GM12801 (cell line): ENCODE results near the gene RTN4IP1.

Experiments used
- CTCF ChIP-seq: IDR thresholded peaks from one replicate; pipeline ENCODE4 v1.5.1; 2011; ENCODE audit warnings: control low read depth; ENCODE audit not compliant: insufficient read length; ENCODE audit errors: extremely low read depth

RTN4IP1 gene

DNA sequence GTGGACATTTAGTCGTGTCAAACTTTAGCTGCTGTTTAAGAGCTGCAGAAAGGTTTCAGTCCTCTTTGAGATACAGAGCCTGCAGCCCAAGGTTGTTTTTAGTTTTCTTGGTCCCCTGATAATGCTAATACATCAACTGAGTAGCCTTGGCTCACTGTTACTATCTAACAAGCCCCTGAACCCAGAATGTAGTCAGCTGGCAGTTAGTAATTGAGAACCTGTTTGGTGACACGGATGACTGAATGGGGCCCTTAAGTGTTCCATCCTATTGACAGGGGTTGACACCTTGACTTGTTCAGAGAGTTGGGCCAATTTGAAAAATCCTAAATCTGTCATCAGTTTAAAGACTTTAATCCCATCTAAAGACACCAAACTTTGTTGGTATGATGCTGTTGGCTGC, 2.8 kb downstream of the RTN4IP1 start:
- no peak for TF ChIP-seq CTCF

- TF ChIP-seq CTCF = no peak
These were observed 6.3 kb downstream of the RTN4IP1 start for GRCh38 chr6:106623039-106623438.

- no peak for TF ChIP-seq CTCF
These were observed 6.9 kb downstream of the RTN4IP1 start for GRCh38 chr6:106622412-106622811.

DNA sequence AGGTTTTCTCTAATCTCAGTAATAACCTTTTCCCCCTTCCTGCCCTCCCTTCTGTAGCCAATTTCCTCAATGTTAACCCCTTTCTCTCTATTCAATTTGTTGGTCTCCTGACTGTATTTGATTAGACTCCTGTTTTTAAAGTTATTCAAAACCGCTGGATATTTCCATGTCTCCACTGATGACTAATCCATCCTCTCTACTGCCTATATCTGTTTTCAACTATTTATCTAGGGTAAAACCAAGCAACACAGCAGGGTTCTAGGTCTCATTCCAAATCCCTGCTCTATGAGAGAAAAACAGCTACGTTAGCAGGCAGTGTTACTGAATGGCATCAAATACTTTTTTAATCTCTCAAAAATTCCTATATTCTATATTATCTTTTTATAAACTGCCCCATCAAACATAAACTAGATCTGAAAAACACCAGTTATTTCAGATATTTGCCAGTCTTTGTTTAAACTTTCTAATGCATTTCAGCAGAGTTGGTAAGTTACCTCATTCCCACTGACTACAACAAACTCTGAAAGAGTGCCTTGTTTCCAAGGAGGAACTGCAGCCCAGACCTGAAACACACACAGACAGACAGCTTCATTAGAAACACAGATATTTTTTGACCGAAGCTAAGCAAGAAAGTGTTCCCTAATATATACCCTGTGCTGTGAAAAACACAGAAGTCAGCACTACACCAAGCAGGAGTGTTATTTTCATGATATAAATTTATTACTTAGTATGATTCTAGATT, 8.2 kb downstream of the RTN4IP1 start:
- no peak for TF ChIP-seq CTCF

DNA sequence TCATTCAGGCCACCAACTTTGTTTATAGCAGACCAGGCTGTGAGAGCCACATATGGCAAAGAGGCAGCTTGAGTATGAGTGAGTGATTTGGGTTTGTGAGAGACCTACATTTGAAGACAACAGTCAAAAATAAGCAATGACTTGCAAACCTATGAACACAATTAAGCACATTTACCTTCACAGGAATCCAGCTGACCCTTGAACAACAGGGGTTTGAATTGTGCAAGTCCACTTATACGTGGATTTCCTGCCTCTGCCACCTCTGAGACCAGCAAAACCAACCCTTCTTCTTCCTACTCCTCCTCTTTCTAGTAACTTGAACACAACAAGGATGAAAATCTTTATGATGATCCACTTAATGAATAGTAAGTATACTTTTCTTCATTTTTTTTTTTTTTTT, 10.1 kb downstream of the RTN4IP1 start:
- no peak for TF ChIP-seq CTCF

DNA sequence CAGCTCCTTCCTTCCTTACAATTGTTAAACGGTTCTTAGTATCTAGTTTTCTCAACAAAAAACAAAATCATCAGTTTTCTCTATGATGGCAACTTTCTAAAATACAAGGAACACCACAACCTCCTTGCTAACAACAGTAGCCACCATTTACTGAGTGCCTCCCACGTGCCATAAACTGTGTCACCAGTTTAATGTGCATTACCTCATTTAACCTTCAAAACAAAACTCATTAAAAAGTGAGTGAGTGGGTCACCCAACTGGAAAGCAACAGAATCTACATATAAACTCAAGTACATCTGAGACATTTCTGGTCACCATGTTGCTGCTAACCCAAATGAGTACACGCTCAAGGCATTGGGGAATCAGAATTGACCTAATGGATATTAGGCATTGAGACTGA, 11.0 kb downstream of the RTN4IP1 start:
- no peak for TF ChIP-seq CTCF

GRCh38 chr6:106617857-106618256, 11.4 kb downstream of the RTN4IP1 start:
- no peak for TF ChIP-seq CTCF
